ENCODE measurements around the gene BMPR1B. TPM values are rescaled to one million over a fixed set of nuclear protein-coding genes. Genes with fewer than 3 reads are reported as not detected.

The BMPR1B gene
- total RNA-seq, 4 donors from 2014 or later = 0.46 to 1.3 (median 0.88) TPM

GRCh38 chr4:95085124-95085833 is 327.5 kb downstream of the BMPR1B start:
- intact Hi-C loops (cut with DNase I; ENCODE audit: low total_unique reads) = no loop called here
- no peak for TF ChIP-seq POLR2A (IDR thresholded peaks at IDR 0.05)
- TF ChIP-seq CTCF (IDR thresholded peaks at IDR 0.05) = no peak
- no peak overlapping the region for H3K4me3 ChIP-seq (ENCODE audit: low read depth, poor library complexity, severe bottlenecking)
- WGBS, 2 donors = 79% methylated on average over 7 of the region's 7 CpGs
- no peak for DNase-seq (ENCODE audit: low spot score in 2 of 2)

- intact Hi-C loops (cut with DNase I; ENCODE audit: low total_unique reads) = no loop called here
- no peak for DNase-seq (ENCODE audit: low spot score in 2 of 2)
- H3K4me3 ChIP-seq (ENCODE audit: low read depth, poor library complexity, severe bottlenecking) = no peak overlapping the region
- 63 to 73% methylated on average over 1 of the region's 1 CpG for WGBS, 2 donors
- no peak for TF ChIP-seq POLR2A (IDR thresholded peaks at IDR 0.05)
- TF ChIP-seq CTCF (IDR thresholded peaks at IDR 0.05) = no peak
Measured at GRCh38 chr4:95086551-95086950, 328.8 kb downstream of the BMPR1B start.

GRCh38 chr4:95087657-95088455 is 330.1 kb downstream of the BMPR1B start:
- intact Hi-C loops (cut with DNase I; ENCODE audit: low total_unique reads) = no loop called here
- TF ChIP-seq CTCF (IDR thresholded peaks at IDR 0.05) = no peak
- no peak for DNase-seq (ENCODE audit: low spot score in 2 of 2)
- H3K4me3 ChIP-seq (ENCODE audit: low read depth, poor library complexity, severe bottlenecking) = no peak overlapping the region
- WGBS, 2 donors = 87 to 88% methylated on average over 2 of the region's 2 CpGs

GRCh38 chr4:95091272-95091671 is 333.5 kb downstream of the BMPR1B start:
- no peak overlapping the region for H3K4me3 ChIP-seq (ENCODE audit: low read depth, poor library complexity, severe bottlenecking)
- DNase-seq (ENCODE audit: low spot score in 2 of 2) = no peak
- no peak for TF ChIP-seq POLR2A (IDR thresholded peaks at IDR 0.05)
- TF ChIP-seq CTCF (IDR thresholded peaks at IDR 0.05) = no peak
- WGBS, 2 donors = 71 to 73% methylated on average over 3 of the region's 3 CpGs
- intact Hi-C loops (cut with DNase I; ENCODE audit: low total_unique reads) = no loop called here

GRCh38 chr4:95092766-95093165 is 335.0 kb downstream of the BMPR1B start:
- no peak overlapping the region for H3K4me3 ChIP-seq (ENCODE audit: low read depth, poor library complexity, severe bottlenecking)
- intact Hi-C loops (cut with DNase I; ENCODE audit: low total_unique reads) = no loop called here
- WGBS, 2 donors = 48 to 59% methylated on average over 3 of the region's 3 CpGs
- TF ChIP-seq CTCF (IDR thresholded peaks at IDR 0.05) = no peak
- no peak for TF ChIP-seq POLR2A (IDR thresholded peaks at IDR 0.05)
- DNase-seq (ENCODE audit: low spot score in 2 of 2) = no peak

All from lower leg skin (tissue), 4 donors.